ENCODE results near the gene SLC49A3. TPM values are rescaled to one million over a fixed set of nuclear protein-coding genes. Genes with fewer than 3 reads are reported as not detected.
A peak's percentile ranks its signal among the peaks of the same experiment; 100 is the strongest.

The SLC49A3 gene
- polyA plus RNA-seq, 3 donors: 9.5 to 29.8 (median 11.1) TPM

- peaks cover 10% of the 10 kb centered on the region for H3K4me1 Mint-ChIP-seq
- no peak overlapping the region for H2AFZ ChIP-seq (ENCODE audit: insufficient read depth, low read depth, low read length, poor library complexity, severe bottlenecking)
- 91% methylated on average over 6 of the region's 10 CpGs for WGBS (ENCODE audit: insufficient coverage)
- H3K4me3 ChIP-seq (replicated peaks in 1 of 3; ENCODE audit: low read depth in 2 of 3, low read length in 3 of 3): no peak overlapping the region
- DNase-seq: no peak
- no peak overlapping the region for H3K27ac ChIP-seq (ENCODE audit: low read depth in 1 of 2, low read length in 2 of 2)
- intact Hi-C loops (cut with micrococcal nuclease): no loop called here
- H3K36me3 ChIP-seq (replicated peaks in 1 of 2; ENCODE audit: control insufficient read depth in 1 of 2, insufficient read depth in 2 of 2, low read length in 2 of 2): peaks cover 12 to 19% of the 10 kb centered on the region in 2 donors
- TF ChIP-seq, protein P1, sequence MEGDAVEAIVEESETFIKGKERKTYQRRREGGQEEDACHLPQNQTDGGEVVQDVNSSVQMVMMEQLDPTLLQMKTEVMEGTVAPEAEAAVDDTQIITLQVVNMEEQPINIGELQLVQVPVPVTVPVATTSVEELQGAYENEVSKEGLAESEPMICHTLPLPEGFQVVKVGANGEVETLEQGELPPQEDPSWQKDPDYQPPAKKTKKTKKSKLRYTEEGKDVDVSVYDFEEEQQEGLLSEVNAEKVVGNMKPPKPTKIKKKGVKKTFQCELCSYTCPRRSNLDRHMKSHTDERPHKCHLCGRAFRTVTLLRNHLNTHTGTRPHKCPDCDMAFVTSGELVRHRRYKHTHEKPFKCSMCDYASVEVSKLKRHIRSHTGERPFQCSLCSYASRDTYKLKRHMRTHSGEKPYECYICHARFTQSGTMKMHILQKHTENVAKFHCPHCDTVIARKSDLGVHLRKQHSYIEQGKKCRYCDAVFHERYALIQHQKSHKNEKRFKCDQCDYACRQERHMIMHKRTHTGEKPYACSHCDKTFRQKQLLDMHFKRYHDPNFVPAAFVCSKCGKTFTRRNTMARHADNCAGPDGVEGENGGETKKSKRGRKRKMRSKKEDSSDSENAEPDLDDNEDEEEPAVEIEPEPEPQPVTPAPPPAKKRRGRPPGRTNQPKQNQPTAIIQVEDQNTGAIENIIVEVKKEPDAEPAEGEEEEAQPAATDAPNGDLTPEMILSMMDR (IDR thresholded peaks at IDR 0.05): no peak
- peaks cover 19 to 22% of the 10 kb centered on the region in 2 donors for H3K36me3 Mint-ChIP-seq
- H3K9me3 ChIP-seq (replicated peaks in 1 of 2; ENCODE audit: control insufficient read depth in 1 of 2, insufficient read depth in 1 of 2, low read length in 2 of 2): no peaks in the 10 kb centered on the region
- H3K4me1 ChIP-seq (ENCODE audit: control insufficient read depth in 1 of 2, insufficient read depth in 2 of 2, low read length in 2 of 2): peaks cover 11 to 15% of the 10 kb centered on the region in 2 donors
- no peak overlapping the region for H3K4me2 ChIP-seq (replicated peaks; ENCODE audit: extremely low read depth, low read length, poor library complexity, severe bottlenecking)
- no peak overlapping the region for H3K9ac ChIP-seq (ENCODE audit: insufficient read depth, low read length, poor library complexity, severe bottlenecking)
- peak overlapping the region in 2 of 7 donors; percentile 39 to 51 for H3K27ac Mint-ChIP-seq
- no peak overlapping the region for H3K4me3 Mint-ChIP-seq
- peaks cover 0 to 3% (median 0%) of the 10 kb centered on the region in 7 donors for H3K9me3 Mint-ChIP-seq
- peaks cover under 1% of the 10 kb centered on the region for H3K79me2 ChIP-seq (ENCODE audit: insufficient read depth, low read length)
- no peaks in the 10 kb centered on the region for H4K20me1 ChIP-seq (ENCODE audit: insufficient read depth, low read length)
- H3K27me3 Mint-ChIP-seq (ENCODE audit: low read depth in 3 of 3): peaks cover 1 to 8% (median 2%) of the 10 kb centered on the region in 3 donors
- H3K27me3 ChIP-seq (ENCODE audit: control insufficient read depth in 2 of 2, insufficient read depth in 2 of 2, low read length in 2 of 2): no peaks in the 10 kb centered on the region
These were observed 21.4 kb downstream of the SLC49A3 start for GRCh38 chr4:667545-667925.

- DNase-seq: no peak
- Histone ChIP-seq H3K36me3 (replicated peaks in 1 of 2; ENCODE audit: control insufficient read depth in 1 of 2, insufficient read depth in 2 of 2, low read length in 2 of 2) (peaks cover 7 to 14% of the 10 kb centered on the region in 2 donors), H4K20me1 (ENCODE audit: insufficient read depth, low read length) (no peaks in the 10 kb centered on the region), H3K79me2 (ENCODE audit: insufficient read depth, low read length) (no peaks in the 10 kb centered on the region), H2AFZ (ENCODE audit: insufficient read depth, low read depth, low read length, poor library complexity, severe bottlenecking) (no peak overlapping the region), H3K27ac (ENCODE audit: low read depth in 1 of 2, low read length in 2 of 2) (no peak overlapping the region), H3K9ac (ENCODE audit: insufficient read depth, low read length, poor library complexity, severe bottlenecking) (no peak overlapping the region), H3K27me3 (ENCODE audit: control insufficient read depth in 2 of 2, insufficient read depth in 2 of 2, low read length in 2 of 2) (no peaks in the 10 kb centered on the region), H3K4me2 (replicated peaks; ENCODE audit: extremely low read depth, low read length, poor library complexity, severe bottlenecking) (no peak overlapping the region), H3K4me1 (ENCODE audit: control insufficient read depth in 1 of 2, insufficient read depth in 2 of 2, low read length in 2 of 2) (peaks cover 11 to 15% of the 10 kb centered on the region in 2 donors), H3K4me3 (replicated peaks in 1 of 3; ENCODE audit: low read depth in 2 of 3, low read length in 3 of 3) (no peak overlapping the region), H3K9me3 (replicated peaks in 1 of 2; ENCODE audit: control insufficient read depth in 1 of 2, insufficient read depth in 1 of 2, low read length in 2 of 2) (no peaks in the 10 kb centered on the region)
- peaks cover 14 to 17% of the 10 kb centered on the region in 2 donors for H3K36me3 Mint-ChIP-seq
- no peak overlapping the region for H3K4me3 Mint-ChIP-seq
- peaks cover 10% of the 10 kb centered on the region for H3K4me1 Mint-ChIP-seq
- H3K27me3 Mint-ChIP-seq (ENCODE audit: low read depth in 3 of 3): peaks cover 3 to 8% (median 3%) of the 10 kb centered on the region in 3 donors
- TF ChIP-seq, protein P1 (IDR thresholded peaks at IDR 0.05): no peak
- H3K9me3 Mint-ChIP-seq: peaks cover 0 to 3% (median 2%) of the 10 kb centered on the region in 7 donors
- no peak overlapping the region for H3K27ac Mint-ChIP-seq
- 97% methylated on average over 14 of the region's 28 CpGs for WGBS (ENCODE audit: insufficient coverage)
- intact Hi-C loops (cut with micrococcal nuclease): no loop called here
These were observed 22.0 kb downstream of the SLC49A3 start for GRCh38 chr4:666822-667544.
